ENCODE data around the gene CAPZA1. TPM values are rescaled to one million over a fixed set of nuclear protein-coding genes. Genes with fewer than 3 reads are reported as not detected.
"Not testable (repeated sequence)": the region's sequence is repeated elsewhere in the genome, so short reads cannot be mapped to it uniquely, and the experiment has no call there.

CAPZA1 gene
- total RNA-seq, 1 donor from 2014 or later = 149 TPM

DNA sequence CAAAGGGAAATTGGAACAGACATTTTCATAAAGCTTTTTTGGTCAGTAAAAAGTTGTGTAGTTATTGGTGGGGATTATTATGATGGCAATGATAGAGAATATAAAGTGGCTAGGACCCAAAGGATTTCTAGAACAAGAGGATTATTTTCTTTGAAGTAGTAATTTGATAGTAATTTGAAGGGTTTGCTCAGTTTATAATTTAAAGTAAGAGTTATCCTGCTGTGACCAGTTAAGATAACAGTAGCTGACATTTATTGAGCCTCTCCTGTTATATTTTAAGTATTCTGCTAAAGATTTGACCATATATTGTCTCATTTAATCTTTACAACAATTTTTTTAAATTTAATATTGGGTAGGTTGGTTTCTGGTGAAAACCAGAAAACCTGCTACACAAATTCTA lies 14.7 kb downstream of the CAPZA1 start:
- Mint-ChIP-seq H3K36me3 (ENCODE audit: unreplicated experiment) (peaks cover 3% of the 10 kb centered on the region), H3K4me3 (ENCODE audit: unreplicated experiment) (no peak overlapping the region), H3K9me3 (ENCODE audit: unreplicated experiment) (peaks cover 3% of the 10 kb centered on the region), H3K4me1 (ENCODE audit: low read depth, unreplicated experiment) (peaks cover 6% of the 10 kb centered on the region), H3K27ac (ENCODE audit: unreplicated experiment) (no peak overlapping the region), H3K27me3 (ENCODE audit: unreplicated experiment) (peaks cover 2% of the 10 kb centered on the region)
- TF ChIP-seq, protein P1, sequence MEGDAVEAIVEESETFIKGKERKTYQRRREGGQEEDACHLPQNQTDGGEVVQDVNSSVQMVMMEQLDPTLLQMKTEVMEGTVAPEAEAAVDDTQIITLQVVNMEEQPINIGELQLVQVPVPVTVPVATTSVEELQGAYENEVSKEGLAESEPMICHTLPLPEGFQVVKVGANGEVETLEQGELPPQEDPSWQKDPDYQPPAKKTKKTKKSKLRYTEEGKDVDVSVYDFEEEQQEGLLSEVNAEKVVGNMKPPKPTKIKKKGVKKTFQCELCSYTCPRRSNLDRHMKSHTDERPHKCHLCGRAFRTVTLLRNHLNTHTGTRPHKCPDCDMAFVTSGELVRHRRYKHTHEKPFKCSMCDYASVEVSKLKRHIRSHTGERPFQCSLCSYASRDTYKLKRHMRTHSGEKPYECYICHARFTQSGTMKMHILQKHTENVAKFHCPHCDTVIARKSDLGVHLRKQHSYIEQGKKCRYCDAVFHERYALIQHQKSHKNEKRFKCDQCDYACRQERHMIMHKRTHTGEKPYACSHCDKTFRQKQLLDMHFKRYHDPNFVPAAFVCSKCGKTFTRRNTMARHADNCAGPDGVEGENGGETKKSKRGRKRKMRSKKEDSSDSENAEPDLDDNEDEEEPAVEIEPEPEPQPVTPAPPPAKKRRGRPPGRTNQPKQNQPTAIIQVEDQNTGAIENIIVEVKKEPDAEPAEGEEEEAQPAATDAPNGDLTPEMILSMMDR (IDR thresholded peaks at IDR 0.05; ENCODE audit: partially characterized antibody, unreplicated experiment) = no peak
- no peak for DNase-seq

DNA sequence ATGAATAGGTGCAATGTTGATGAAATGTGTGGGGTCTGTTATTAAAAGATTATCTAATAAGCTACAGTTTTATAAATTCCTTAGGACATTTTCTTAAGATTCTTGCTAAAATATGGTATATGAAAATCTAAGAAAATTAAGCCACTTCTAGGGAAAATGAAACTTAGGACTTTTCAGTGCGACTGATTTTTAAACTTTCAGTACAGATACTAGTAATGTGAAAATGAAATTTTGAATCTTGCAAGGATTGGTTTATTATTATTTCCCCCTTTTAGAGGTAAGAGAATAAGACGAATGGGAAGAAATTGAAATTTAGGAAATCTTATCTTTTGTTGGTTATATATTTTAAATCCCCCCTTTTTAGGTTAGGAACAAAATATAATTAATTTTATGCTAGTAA lies 16.4 kb downstream of the CAPZA1 start:
- TF ChIP-seq, protein P1 (IDR thresholded peaks at IDR 0.05; ENCODE audit: partially characterized antibody, unreplicated experiment) = no peak
- Mint-ChIP-seq H3K4me3 (ENCODE audit: unreplicated experiment) (no peak overlapping the region), H3K27ac (ENCODE audit: unreplicated experiment) (no peak overlapping the region), H3K4me1 (ENCODE audit: low read depth, unreplicated experiment) (peaks cover 6% of the 10 kb centered on the region), H3K9me3 (ENCODE audit: unreplicated experiment) (peaks cover 3% of the 10 kb centered on the region), H3K27me3 (ENCODE audit: unreplicated experiment) (peaks cover 2% of the 10 kb centered on the region), H3K36me3 (ENCODE audit: unreplicated experiment) (peaks cover 4% of the 10 kb centered on the region)
- no peak for DNase-seq

DNA sequence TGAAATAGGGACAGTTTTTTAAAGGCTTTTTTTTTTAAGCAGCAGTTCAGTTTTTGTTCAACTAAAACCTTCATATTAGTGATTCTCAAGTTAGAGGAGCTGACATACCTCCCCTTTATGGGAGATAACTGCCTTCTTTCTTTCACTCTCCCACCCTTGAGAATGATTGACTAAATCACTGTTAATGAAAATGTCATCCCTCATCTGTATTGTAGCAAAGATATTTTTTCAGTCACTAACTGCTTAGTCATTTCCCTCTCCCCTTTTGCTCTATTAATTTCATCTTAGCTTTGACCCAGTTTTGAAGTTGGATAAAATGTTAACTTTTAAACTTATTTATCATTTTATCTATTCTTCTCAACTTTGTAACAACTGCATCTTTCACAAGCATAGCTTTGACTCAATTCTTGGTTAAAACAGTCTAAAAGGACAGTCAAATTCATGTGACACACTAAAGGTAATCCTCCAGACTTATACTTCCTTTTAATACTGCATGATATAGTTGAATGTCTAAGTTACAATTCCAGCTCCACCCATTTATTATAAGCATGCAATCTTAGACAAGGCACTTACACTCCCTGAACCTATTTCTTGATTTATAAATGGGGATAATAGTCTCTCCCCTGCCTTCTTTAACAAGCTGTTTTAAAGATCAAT lies 17.1 kb downstream of the CAPZA1 start:
- Mint-ChIP-seq H3K27ac (ENCODE audit: unreplicated experiment) (peak overlapping the region; percentile 11), H3K4me3 (ENCODE audit: unreplicated experiment) (no peak overlapping the region), H3K4me1 (ENCODE audit: low read depth, unreplicated experiment) (peaks cover 6% of the 10 kb centered on the region), H3K27me3 (ENCODE audit: unreplicated experiment) (peaks cover 2% of the 10 kb centered on the region), H3K9me3 (ENCODE audit: unreplicated experiment) (peaks cover 3% of the 10 kb centered on the region), H3K36me3 (ENCODE audit: unreplicated experiment) (peaks cover 4% of the 10 kb centered on the region)
- DNase-seq = no peak
- TF ChIP-seq, protein P1 (IDR thresholded peaks at IDR 0.05; ENCODE audit: partially characterized antibody, unreplicated experiment) = no peak

DNA sequence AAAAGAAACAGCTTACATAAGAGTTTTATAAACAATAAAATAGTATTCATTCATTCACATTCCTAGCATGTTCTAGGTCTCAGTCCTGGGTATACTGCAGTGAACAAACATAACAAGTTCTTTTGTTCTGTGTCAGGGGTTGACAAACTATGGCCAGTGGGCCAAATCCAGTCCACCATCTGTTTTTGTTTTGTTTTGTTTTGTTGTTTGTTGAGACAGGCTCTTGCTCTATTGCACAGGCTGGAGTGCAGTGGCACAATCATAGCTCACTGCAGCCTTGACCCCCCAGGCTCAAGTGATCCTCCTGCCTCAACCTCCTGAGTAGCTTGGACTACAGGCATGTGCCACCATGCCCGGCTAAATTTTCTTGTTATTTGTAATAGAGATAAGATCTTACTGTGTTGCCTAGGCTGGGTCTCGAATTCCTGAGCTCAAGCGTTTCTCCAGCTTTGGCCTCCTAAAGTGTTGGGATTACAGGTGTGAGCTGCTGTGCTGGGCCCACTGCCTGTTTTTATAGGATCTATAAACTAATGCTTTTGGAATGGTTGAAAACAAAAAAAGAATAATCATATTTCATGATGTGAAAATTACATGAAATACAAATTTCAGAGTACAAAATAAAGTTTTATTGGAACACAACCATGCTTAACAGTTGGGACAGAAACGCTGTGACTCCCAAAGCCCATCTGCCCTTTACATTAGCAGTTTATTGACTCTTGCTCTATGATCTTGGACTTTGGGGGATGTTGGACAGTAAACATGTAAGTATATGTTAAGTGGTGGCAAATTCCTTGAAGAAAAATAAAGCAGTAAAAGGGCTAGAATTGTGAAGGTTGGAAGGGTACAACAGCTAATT lies 17.9 kb downstream of the CAPZA1 start:
- Mint-ChIP-seq H3K36me3 (ENCODE audit: unreplicated experiment) (peaks cover 4% of the 10 kb centered on the region), H3K27ac (ENCODE audit: unreplicated experiment) (peak overlapping the region; percentile 73), H3K9me3 (ENCODE audit: unreplicated experiment) (peaks cover 3% of the 10 kb centered on the region), H3K4me1 (ENCODE audit: low read depth, unreplicated experiment) (peaks cover 8% of the 10 kb centered on the region), H3K27me3 (ENCODE audit: unreplicated experiment) (peaks cover under 1% of the 10 kb centered on the region), H3K4me3 (ENCODE audit: unreplicated experiment) (no peak overlapping the region)
- DNase-seq = no peak
- TF ChIP-seq, protein P1 (IDR thresholded peaks at IDR 0.05; ENCODE audit: partially characterized antibody, unreplicated experiment) = no peak

DNA sequence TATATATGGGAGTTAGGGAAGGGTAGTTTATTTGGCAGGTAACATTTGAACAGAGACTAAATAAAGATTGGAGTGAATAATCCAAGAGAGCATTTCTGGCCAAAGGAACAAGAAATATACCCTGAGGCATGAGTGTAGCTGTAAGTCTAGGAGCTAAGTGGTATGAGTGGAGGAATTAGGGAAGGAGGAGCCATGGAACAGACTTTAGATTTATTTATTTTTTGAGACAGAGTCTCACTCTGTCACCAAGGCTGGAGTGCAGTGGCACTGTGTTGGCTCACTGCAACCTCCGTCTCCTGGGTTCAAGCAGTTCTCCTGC lies 18.4 kb downstream of the CAPZA1 start:
- Mint-ChIP-seq H3K9me3 (ENCODE audit: unreplicated experiment) (peaks cover 3% of the 10 kb centered on the region), H3K4me3 (ENCODE audit: unreplicated experiment) (no peak overlapping the region), H3K36me3 (ENCODE audit: unreplicated experiment) (peaks cover 4% of the 10 kb centered on the region), H3K4me1 (ENCODE audit: low read depth, unreplicated experiment) (peaks cover 8% of the 10 kb centered on the region), H3K27ac (ENCODE audit: unreplicated experiment) (peak overlapping the region; percentile 73), H3K27me3 (ENCODE audit: unreplicated experiment) (no peaks in the 10 kb centered on the region)
- TF ChIP-seq, protein P1 (IDR thresholded peaks at IDR 0.05; ENCODE audit: partially characterized antibody, unreplicated experiment) = no peak
- no peak for DNase-seq

DNA sequence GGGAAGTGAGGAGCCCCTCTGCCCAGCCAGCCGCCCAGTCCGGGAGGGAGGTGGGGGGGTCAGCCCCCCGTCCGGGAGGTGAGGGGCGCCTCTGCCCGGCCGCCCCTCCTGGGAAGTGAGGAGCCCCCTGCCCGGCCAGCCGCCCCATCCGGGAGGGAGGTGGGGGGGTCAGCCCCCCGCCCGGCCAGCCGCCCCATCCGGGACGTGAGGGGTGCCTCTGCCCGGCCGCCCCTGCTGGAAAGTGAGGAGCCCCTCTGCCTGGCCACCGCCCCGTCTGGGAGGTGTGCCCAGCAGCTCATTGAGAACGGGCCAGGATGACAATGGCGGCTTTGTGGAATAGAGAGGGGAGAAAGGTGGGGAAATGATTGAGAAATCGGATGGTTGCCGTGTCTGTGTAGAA lies 20.8 kb downstream of the CAPZA1 start:
- DNase-seq = peak; percentile 38
- H3K27ac Mint-ChIP-seq (ENCODE audit: unreplicated experiment) = peak overlapping the region; percentile 77
- not testable (repeated sequence) for H3K4me1 Mint-ChIP-seq (ENCODE audit: low read depth, unreplicated experiment)

More for the DNA sequence above, 20.8 kb downstream of the CAPZA1 start:
- not testable (repeated sequence) for H3K27me3 Mint-ChIP-seq (ENCODE audit: unreplicated experiment); H3K36me3 Mint-ChIP-seq (ENCODE audit: unreplicated experiment); H3K4me3 Mint-ChIP-seq (ENCODE audit: unreplicated experiment); H3K9me3 Mint-ChIP-seq (ENCODE audit: unreplicated experiment)
